Stimulated activated CD8-positive, alpha-beta memory T cell treated with anti-CD3 and anti-CD28 coated beads, Interleukin-15, amount 100 ng/mL, for 1 hour (primary cell): ENCODE measurements around the gene OOSP1.
"Not testable (repeated sequence)": the region's sequence is repeated elsewhere in the genome, so short reads cannot be mapped to it uniquely, and the experiment has no call there.

Source experiments
- DNase-seq: peaks from one replicate; pipeline ENCODE4 v3.0.0-alpha.2; 2020; ENCODE audit warnings: low read depth

Gene OOSP1

GRCh38 chr11:59960502-59961381 is 22.5 kb downstream of the OOSP1 start:
- DNase-seq = no peak

- DNase-seq = no peak
These were observed 23.9 kb downstream of the OOSP1 start for GRCh38 chr11:59962107-59962482.

GRCh38 chr11:59963733-59964132 is 25.5 kb downstream of the OOSP1 start, which contains the start of gene OOSP4A:
Gene OOSP4A (plus strand): TSS chr11:59964033. CDS start chr11:59964033, 0 bp downstream.
- no peak for DNase-seq

- DNase-seq = no peak
These were observed 27.2 kb downstream of the OOSP1 start for GRCh38 chr11:59965424-59965823.

GRCh38 chr11:59966201-59966600 is 28.0 kb downstream of the OOSP1 start:
- no peak for DNase-seq

DNA sequence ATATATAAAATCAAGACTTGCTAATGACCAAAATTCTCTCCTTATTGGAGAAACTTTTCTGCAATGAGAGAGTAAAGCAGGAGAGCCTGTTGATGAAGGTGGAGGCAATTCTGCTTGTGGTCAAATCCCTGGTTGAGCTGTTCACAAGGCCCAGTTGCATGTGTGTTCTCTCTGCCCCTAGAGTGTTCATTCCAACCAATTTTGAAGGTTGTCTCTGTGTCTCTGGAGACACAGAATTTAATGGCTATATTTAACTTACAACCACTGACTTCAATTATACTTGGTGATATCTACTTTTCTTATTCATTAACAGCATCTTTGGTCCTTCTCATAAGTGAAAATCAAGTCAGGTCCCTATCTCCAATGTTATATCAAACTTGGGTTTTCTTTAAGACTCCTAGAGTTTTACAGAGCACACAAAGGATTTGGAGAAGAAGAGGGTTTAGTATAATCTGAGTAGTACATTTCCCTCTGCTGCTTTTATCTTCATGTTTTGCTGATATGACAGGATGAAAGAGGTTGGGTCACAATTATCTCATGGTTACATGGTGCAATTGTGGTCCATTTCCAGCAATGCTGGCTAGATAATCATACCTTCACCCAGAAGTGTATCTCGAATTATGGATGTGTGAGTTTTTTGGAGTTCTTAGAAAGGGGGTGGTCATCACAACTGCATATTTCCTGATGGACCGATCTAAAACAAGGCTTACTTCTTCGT is 29.6 kb downstream of the OOSP1 start:
- no peak for DNase-seq

- DNase-seq = no peak
These were observed 30.2 kb downstream of the OOSP1 start for GRCh38 chr11:59968395-59968783.

DNA sequence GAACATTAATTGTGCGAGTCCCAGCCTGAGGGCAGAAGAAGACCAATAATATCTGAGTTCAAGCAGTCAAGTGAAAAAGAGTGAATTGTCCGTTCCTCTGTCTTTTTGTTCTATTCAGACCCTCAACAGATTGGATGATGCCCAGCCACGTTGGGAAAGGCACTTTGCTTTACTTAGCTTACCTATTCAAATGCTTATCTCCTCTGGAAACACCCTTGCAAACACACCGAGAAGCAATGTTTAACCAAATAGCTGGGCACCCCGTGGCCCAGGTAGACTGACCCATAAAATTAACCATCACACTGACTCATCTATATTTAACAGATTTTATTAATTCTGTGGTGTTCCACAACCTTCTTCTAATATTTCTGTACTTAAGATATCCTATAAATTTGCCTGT is 34.9 kb downstream of the OOSP1 start:
- DNase-seq = no peak

DNA sequence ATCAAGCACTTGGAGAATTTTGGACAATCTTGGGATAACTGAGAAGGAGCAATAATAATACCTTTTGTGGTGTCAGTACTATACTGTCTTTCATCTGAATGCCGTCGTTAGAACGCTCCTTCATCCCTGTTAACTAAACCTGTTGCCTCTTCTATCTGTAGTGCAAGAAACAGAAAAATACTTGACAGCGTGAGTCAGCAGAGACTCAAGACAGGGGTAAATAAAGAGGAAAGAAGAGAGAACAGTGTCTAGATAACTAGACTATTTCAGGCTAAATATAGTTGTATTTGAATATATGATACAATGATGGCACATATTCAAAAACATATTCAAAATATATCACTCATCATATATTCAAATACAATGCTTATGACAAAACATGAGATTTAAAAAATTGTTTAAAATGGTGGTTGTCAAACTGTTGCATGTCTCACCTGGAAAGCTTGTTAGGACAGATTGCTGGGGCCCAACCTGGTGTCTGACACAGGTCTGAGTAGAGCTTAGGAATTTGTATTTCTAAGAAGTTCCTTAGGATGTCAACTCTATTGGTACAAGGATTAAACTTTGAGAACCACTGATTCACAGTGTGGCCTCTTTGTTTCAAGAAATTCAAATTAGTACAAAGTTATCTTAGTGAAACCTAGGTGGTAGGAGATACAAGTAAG is 43.0 kb downstream of the OOSP1 start:
- no peak for DNase-seq

DNA sequence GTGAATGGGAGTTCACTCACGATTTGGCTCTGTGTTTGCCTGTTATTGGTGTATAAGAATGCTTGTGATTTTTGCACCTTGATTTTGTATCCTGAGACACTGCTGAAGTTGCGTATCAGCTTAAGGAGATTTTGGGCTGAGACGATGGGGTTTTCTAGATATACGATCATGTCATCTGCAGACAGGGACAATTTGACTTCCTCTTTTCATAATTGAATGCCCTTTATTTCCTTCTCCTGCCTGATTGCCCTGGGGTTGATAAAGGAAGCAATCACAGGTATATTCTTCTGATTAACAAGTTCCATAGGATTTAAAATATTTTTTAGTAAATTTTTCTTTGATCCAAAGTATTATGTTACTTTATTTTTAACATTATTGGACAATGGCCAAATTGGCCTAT is 43.8 kb downstream of the OOSP1 start:
- not testable (repeated sequence) for DNase-seq

DNA sequence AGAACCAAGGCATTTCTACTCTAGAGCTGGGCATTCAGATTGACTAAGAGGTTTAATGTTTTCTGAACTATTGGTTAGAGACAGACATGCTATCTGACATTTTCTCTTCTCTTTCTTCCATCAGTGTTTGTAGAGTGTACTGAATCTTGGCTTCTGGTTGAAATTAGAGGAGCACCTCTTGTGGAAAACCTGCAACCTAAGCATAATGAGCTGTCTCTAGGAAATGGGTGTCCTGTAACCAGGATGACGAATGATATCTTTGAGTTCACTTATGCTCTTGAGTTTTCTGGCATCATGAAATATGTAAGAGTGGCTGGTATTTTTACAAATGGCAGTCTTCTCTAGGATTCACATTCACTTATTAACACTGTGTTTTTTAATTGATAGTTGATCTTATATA is 45.0 kb downstream of the OOSP1 start:
- no peak for DNase-seq

DNA sequence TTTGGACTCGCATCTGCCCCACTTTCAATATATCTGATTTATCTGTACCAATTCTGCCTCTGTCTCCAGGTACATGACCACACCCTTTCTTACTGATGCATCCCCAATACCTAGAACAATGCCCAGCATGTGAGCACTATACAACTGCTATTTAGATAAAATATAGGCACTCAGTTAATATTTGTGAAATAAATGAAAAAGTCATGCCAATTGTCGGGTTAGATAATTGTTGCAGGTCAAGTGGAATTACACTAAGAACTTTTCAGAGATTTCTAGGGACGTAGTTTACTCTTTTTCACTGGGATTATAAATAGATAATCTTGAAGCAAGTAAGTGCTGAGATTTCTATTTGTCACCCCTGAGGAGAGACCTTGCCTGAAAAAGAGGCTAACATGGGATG is 46.1 kb downstream of the OOSP1 start:
- DNase-seq = no peak

- no peak for DNase-seq
These were observed 52.2 kb downstream of the OOSP1 start for GRCh38 chr11:59990421-59990820.

GRCh38 chr11:59992425-59992824 is 54.2 kb downstream of the OOSP1 start:
- no peak for DNase-seq

DNA sequence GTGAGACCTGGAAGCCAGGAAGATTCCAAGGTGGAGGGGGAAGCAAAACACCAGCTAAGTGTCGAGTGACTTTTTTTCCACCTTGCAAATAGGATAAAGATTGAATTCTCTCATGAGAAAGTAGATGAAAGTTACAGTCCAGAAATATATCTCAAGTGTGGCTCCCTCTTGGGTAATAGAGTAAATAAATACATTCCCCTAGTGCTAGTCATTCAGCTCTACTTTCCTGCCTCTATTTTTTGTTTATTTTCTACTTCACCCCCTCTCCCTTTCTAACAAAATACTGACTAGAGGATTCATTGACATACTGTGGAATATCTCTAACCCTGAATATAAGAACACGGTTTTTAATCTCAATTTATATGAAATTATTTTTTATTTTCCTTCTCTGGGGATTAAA is 59.6 kb downstream of the OOSP1 start:
- no peak for DNase-seq

DNA sequence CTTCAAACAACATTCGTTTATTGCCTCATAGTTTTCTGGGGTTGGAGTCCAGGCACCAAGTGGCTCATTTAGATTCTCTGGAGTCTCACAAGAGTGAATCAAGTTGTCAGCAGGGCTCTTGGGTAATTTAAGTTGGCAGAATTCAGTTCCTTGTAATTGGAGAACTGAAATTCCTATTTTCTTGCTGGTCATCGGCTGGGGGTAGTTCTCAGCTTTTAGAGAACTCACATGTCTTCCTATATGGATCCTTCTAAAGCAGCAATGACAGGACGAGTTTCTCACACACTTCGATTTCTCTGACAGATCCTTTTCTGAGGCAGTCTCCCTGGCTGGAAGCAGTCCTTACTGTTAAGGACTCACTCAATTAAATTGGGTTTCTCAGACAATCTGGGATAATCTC is 61.5 kb downstream of the OOSP1 start:
- DNase-seq = no peak

GRCh38 chr11:60003729-60004128 is 65.5 kb downstream of the OOSP1 start:
- no peak for DNase-seq

- no peak for DNase-seq
These were observed 67.1 kb downstream of the OOSP1 start for GRCh38 chr11:60005360-60005759.
